H9 (cell line): Measurements from ENCODE around the gene SLC24A3. TPM values are rescaled to one million over a fixed set of nuclear protein-coding genes. Genes with fewer than 3 reads are reported as not detected.

ENCODE experiments used
- DNase-seq: peaks from one replicate; pipeline ENCODE4 v3.0.0-alpha.2; 2017
- H2AFZ ChIP-seq: one replicate; pipeline ENCODE4 v1.6.1; 2013; ENCODE audit warnings: mild to moderate bottlenecking, low read length, control low read depth, moderate library complexity
- H2AK5ac ChIP-seq: 2 replicates; pipeline ENCODE4 v1.6.1; 2013; ENCODE audit warnings: low read length, control low read depth, mixed read lengths; ENCODE audit not compliant: insufficient read length
- H2BK120ac ChIP-seq: one replicate; pipeline ENCODE4 v1.6.1; 2013; ENCODE audit warnings: low read depth, mild to moderate bottlenecking, low read length, control low read depth, inconsistent platforms; ENCODE audit not compliant: poor library complexity, severe bottlenecking
- H2BK12ac ChIP-seq: 2 replicates; pipeline ENCODE4 v1.6.1; 2013; ENCODE audit warnings: low read length, control low read depth, mixed read lengths, low read depth; ENCODE audit not compliant: insufficient read length
- H2BK15ac ChIP-seq: 2 replicates; pipeline ENCODE4 v1.6.1; 2013; ENCODE audit warnings: low read depth, low read length, control low read depth
- H2BK20ac ChIP-seq: one replicate; pipeline ENCODE4 v1.6.1; 2013; ENCODE audit warnings: low read depth, mild to moderate bottlenecking, low read length, control low read depth, inconsistent platforms; ENCODE audit not compliant: poor library complexity, severe bottlenecking
- H2BK5ac ChIP-seq: 2 replicates; pipeline ENCODE4 v1.6.1; 2013; ENCODE audit warnings: low read length, control low read depth, mixed read lengths; ENCODE audit not compliant: insufficient read length
- H3K14ac ChIP-seq: 2 replicates; pipeline ENCODE4 v1.6.1; 2013; ENCODE audit warnings: low read length, control low read depth; ENCODE audit not compliant: insufficient read depth
- H3K18ac ChIP-seq: 2 replicates; pipeline ENCODE4 v1.6.1; 2013; ENCODE audit warnings: low read depth, mild to moderate bottlenecking, mixed read lengths, low read length, control low read depth; ENCODE audit not compliant: insufficient read length
- H3K23ac ChIP-seq: 2 replicates; pipeline ENCODE4 v1.6.1; 2013; ENCODE audit warnings: low read length, control low read depth, mixed read lengths, low read depth; ENCODE audit not compliant: insufficient read length
- H3K23me2 ChIP-seq: 2 replicates; pipeline ENCODE4 v1.6.1; 2013; ENCODE audit warnings: low read depth, mild to moderate bottlenecking, mixed read lengths, low read length, control low read depth; ENCODE audit not compliant: insufficient read length, poor library complexity, severe bottlenecking
- H3K27ac ChIP-seq: 2 replicates; pipeline ENCODE4 v1.5.1; 2013; ENCODE audit warnings: low read length, control low read depth, mixed read lengths, low read depth; ENCODE audit not compliant: insufficient read length
- H3K27me3 ChIP-seq: 2 replicates; pipeline ENCODE4 v1.6.1; 2013; ENCODE audit warnings: low read length, control low read depth, inconsistent platforms; ENCODE audit not compliant: insufficient read depth
- H3K4ac ChIP-seq: 2 replicates; pipeline ENCODE4 v1.6.1; 2013; ENCODE audit warnings: low read depth, mild to moderate bottlenecking, control low read depth, inconsistent platforms, low read length, moderate library complexity
- H3K4me1 ChIP-seq: 2 replicates; pipeline ENCODE4 v1.6.1; 2013; ENCODE audit warnings: low read length, control low read depth, inconsistent platforms; ENCODE audit not compliant: insufficient read depth
- H3K4me2 ChIP-seq: 2 replicates; pipeline ENCODE4 v1.6.1; 2013; ENCODE audit warnings: low read length, control low read depth, mixed read lengths; ENCODE audit not compliant: insufficient read length, insufficient read depth
- H3K56ac ChIP-seq: 2 replicates; pipeline ENCODE4 v1.6.1; 2013; ENCODE audit warnings: low read depth, mild to moderate bottlenecking, mixed read lengths, low read length, control low read depth; ENCODE audit not compliant: insufficient read length
- H3K79me1 ChIP-seq: 2 replicates; pipeline ENCODE4 v1.6.1; 2013; ENCODE audit warnings: low read depth, mild to moderate bottlenecking, moderate library complexity, low read length, control low read depth, inconsistent platforms; ENCODE audit not compliant: insufficient read depth, poor library complexity, severe bottlenecking
- H3K79me2 ChIP-seq: 2 replicates; pipeline ENCODE4 v1.6.1; 2013; ENCODE audit warnings: low read length, control low read depth, inconsistent platforms; ENCODE audit not compliant: insufficient read depth
- H3K9ac ChIP-seq: 2 replicates; pipeline ENCODE4 v1.6.1; 2013; ENCODE audit warnings: low read length, control low read depth, mixed read lengths; ENCODE audit not compliant: insufficient read length; ENCODE audit errors: extremely low read depth
- H3K9me3 ChIP-seq: one replicate; pipeline ENCODE4 v1.6.1; 2013; ENCODE audit warnings: low read depth, low read length, inconsistent platforms; ENCODE audit not compliant: control insufficient read depth
- H3T11ph ChIP-seq: one replicate; pipeline ENCODE4 v1.6.1; 2013; ENCODE audit warnings: mild to moderate bottlenecking, low read length, control low read depth, inconsistent platforms
- H4K20me1 ChIP-seq: one replicate; pipeline ENCODE4 v1.6.1; 2013; ENCODE audit not compliant: control insufficient read depth, insufficient read length, insufficient read depth
- H4K5ac ChIP-seq: 2 replicates; pipeline ENCODE4 v1.6.1; 2013; ENCODE audit warnings: low read depth, mild to moderate bottlenecking, mixed read lengths, low read length, control low read depth; ENCODE audit not compliant: insufficient read length
- H4K8ac ChIP-seq: replicated peaks from 2 replicates; pipeline ENCODE4 v1.6.1; 2013; ENCODE audit warnings: low read length, control low read depth, mixed read lengths, low read depth; ENCODE audit not compliant: insufficient read length
- H4K91ac ChIP-seq: 2 replicates; pipeline ENCODE4 v1.6.1; 2013; ENCODE audit warnings: low read depth, mild to moderate bottlenecking, moderate library complexity, mixed read lengths, low read length, control low read depth; ENCODE audit not compliant: insufficient read length
- H3K27ac Mint-ChIP-seq, 3 experiments: 2 replicates in 2 of 3; 3 replicates in 1 of 3; pipeline ENCODE4 v1.8.0; 2020 to 2021; ENCODE audit warnings: mixed read lengths in 3 of 3, mild to moderate bottlenecking in 1 of 3, moderate library complexity in 1 of 3
- H3K27me3 Mint-ChIP-seq: 2 replicates; pipeline ENCODE4 v1.8.0; 2021; ENCODE audit warnings: low read depth, mild to moderate bottlenecking, moderate library complexity, mixed read lengths
- H3K36me3 Mint-ChIP-seq, 3 experiments: 2 replicates in 2 of 3; 3 replicates in 1 of 3; pipeline ENCODE4 v1.8.0; 2020 to 2021; ENCODE audit warnings: low read depth in 3 of 3, mixed read lengths in 3 of 3; ENCODE audit not compliant: insufficient read depth in 1 of 3
- H3K4me1 Mint-ChIP-seq, 2 experiments: 2 replicates each; pipeline ENCODE4 v1.8.0; 2020; ENCODE audit warnings: mixed read lengths in 2 of 2
- H3K4me3 Mint-ChIP-seq, 2 experiments: 2 replicates in 1 of 2; 3 replicates in 1 of 2; pipeline ENCODE4 v1.8.0; 2020 to 2021; ENCODE audit warnings: mild to moderate bottlenecking in 2 of 2, mixed read lengths in 2 of 2, moderate library complexity in 1 of 2
- H3K9me3 Mint-ChIP-seq, 2 experiments: 2 replicates in 1 of 2; 3 replicates in 1 of 2; pipeline ENCODE4 v1.8.0; 2020; ENCODE audit warnings: mild to moderate bottlenecking in 2 of 2, mixed read lengths in 2 of 2, moderate library complexity in 1 of 2
- CTCF ChIP-seq: fragments of 200-600 bp; sonication (generic); conservative IDR thresholded peaks from 3 replicates; pipeline ENCODE4 v1.8.0; 2021; ENCODE audit warnings: antibody characterized with exemption, mild to moderate bottlenecking
- WGBS: extraction: QIAGEN DNeasy Blood & Tissue Kit; methylation state at CpG from one replicate; pipeline ENCODE4 v1.1.7; 2013; ENCODE audit warnings: missing lambda C conversion rate, low lambda C conversion rate, mixed read lengths; ENCODE audit not compliant: insufficient read length; ENCODE audit errors: extremely low coverage; 5-methylcytosine and 5-hydroxymethylcytosine counted together
- total RNA-seq: library from RNA; stranded (reverse); gene quantifications from 2 replicates; pipeline ENCODE4 v1.2.1, GENCODE V29; 2021

SLC24A3 gene
- total RNA-seq, 1 experiment from 2014 or later = 0.83 TPM

GRCh38 chr20:19414600-19414999 lies 202.2 kb downstream of the SLC24A3 start:
- H2BK120ac ChIP-seq = no peak overlapping the region
- H3K14ac ChIP-seq = no peak overlapping the region
- H2AFZ ChIP-seq = no peak overlapping the region
- H3K4ac ChIP-seq = no peak overlapping the region
- H3K27ac ChIP-seq = no peak overlapping the region
- H2BK20ac ChIP-seq = no peak overlapping the region
- no peak overlapping the region for H2BK12ac ChIP-seq
- DNase-seq = no peak
- Mint-ChIP-seq H3K27ac (no peak overlapping the region), H3K27me3 (no peaks in the 10 kb centered on the region; the same call in 1 of the 2 replicates), H3K36me3 (no peaks in the 10 kb centered on the region; a peak in 2 of 7 replicates), H3K4me3 (no peak overlapping the region), H3K9me3 (no peaks in the 10 kb centered on the region), H3K4me1 (peaks cover 5 to 9% of the 10 kb centered on the region in 2 experiments)
- no peak overlapping the region for H4K8ac ChIP-seq
- H4K20me1 ChIP-seq = no peaks in the 10 kb centered on the region
- H3T11ph ChIP-seq = no peak overlapping the region
- no peak overlapping the region for H3K23ac ChIP-seq
- H3K4me2 ChIP-seq = no peak overlapping the region
- no peak overlapping the region for H2AK5ac ChIP-seq
- no peaks in the 10 kb centered on the region for H3K23me2 ChIP-seq
- no peak overlapping the region for H2BK15ac ChIP-seq
- H2BK5ac ChIP-seq = no peak overlapping the region
- no peak overlapping the region for H4K5ac ChIP-seq
- H3K18ac ChIP-seq = no peak overlapping the region
- no peaks in the 10 kb centered on the region for H3K79me2 ChIP-seq
- no peaks in the 10 kb centered on the region for H3K9me3 ChIP-seq
- no peak overlapping the region for H3K56ac ChIP-seq
- no peak overlapping the region for H3K9ac ChIP-seq
- no peak overlapping the region for H4K91ac ChIP-seq
- TF ChIP-seq CTCF = no peak
- H3K27me3 ChIP-seq = no peaks in the 10 kb centered on the region
- no peaks in the 10 kb centered on the region for H3K4me1 ChIP-seq
- no CpG with 5 or more reads among the region's 1 CpG for WGBS
- no peaks in the 10 kb centered on the region for H3K79me1 ChIP-seq
